NB4 (cell line): ENCODE data around the gene PCDHGA4.

Experiments used
- CTCF ChIP-seq: IDR thresholded peaks from one replicate; pipeline ENCODE4 v1.5.1; 2012; ENCODE audit warnings: low read depth, low read length
- MAX ChIP-seq: IDR thresholded peaks from 2 replicates; pipeline ENCODE4 v1.6.1; 2011; ENCODE audit warnings: low read depth, low read length
- POLR2A ChIP-seq: IDR thresholded peaks from 2 replicates; pipeline ENCODE4 v1.6.1; 2011; ENCODE audit warnings: mild to moderate bottlenecking; ENCODE audit not compliant: insufficient read length; ENCODE audit errors: extremely low read depth

GRCh38 chr5:141306630-141307029 lies 48.2 kb upstream of the PCDHGA4 start:
- TF ChIP-seq CTCF (no peak), POLR2A (no peak), MAX (no peak)
